ENCODE data around the gene SERPINH1. TPM values are rescaled to one million over a fixed set of nuclear protein-coding genes. Genes with fewer than 3 reads are reported as not detected.

SERPINH1 gene
- total RNA-seq, 1 donor from 2014 or later = 24.1 TPM

DNA sequence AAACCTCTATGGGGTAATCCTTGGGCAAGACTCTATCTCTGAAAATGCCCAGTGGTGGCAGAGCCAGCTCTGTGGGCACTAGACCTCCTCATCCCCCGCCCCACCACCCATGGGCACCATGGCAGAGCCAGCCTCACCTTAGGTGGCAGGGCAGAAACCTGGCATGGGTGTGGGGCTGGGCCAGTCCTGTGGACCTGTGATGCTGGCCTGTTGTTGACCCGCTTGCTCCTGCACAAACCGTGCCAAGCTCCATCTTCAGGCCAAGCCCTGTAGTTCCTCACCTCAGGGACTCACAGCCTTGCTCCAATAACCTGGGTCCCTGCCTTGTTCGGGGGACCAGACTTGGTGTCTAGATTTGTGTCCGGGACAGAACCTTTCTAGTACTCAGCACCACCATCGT, 8.9 kb upstream of the SERPINH1 start:
- Mint-ChIP-seq H3K27ac (no peak overlapping the region), H3K9me3 (no peaks in the 10 kb centered on the region)
- intact Hi-C loops (cut with micrococcal nuclease) = no loop called here

GRCh38 chr11:75553889-75554257, 8.2 kb upstream of the SERPINH1 start:
- no peak for DNase-seq (ENCODE audit: low spot score)
- Mint-ChIP-seq H3K4me1 (ENCODE audit: low read depth) (no peaks in the 10 kb centered on the region), H3K27me3 (ENCODE audit: insufficient read depth) (peaks cover 6% of the 10 kb centered on the region), H3K9me3 (no peaks in the 10 kb centered on the region), H3K27ac (no peak overlapping the region), H3K4me3 (no peak overlapping the region), H3K36me3 (ENCODE audit: low read depth) (no peaks in the 10 kb centered on the region)
- intact Hi-C loops (cut with micrococcal nuclease) = no loop called here

More for the DNA sequence above, 8.9 kb upstream of the SERPINH1 start:
- Mint-ChIP-seq H3K27me3 (ENCODE audit: insufficient read depth) (peaks cover 6% of the 10 kb centered on the region), H3K4me1 (ENCODE audit: low read depth) (no peaks in the 10 kb centered on the region), H3K4me3 (no peak overlapping the region), H3K36me3 (ENCODE audit: low read depth) (no peaks in the 10 kb centered on the region)
- DNase-seq (ENCODE audit: low spot score) = no peak

GRCh38 chr11:75554258-75555022, 7.6 kb upstream of the SERPINH1 start:
- H3K27me3 Mint-ChIP-seq (ENCODE audit: insufficient read depth) = peaks cover 6% of the 10 kb centered on the region
- no peaks in the 10 kb centered on the region for H3K36me3 Mint-ChIP-seq (ENCODE audit: low read depth)
- H3K9me3 Mint-ChIP-seq = no peaks in the 10 kb centered on the region
- intact Hi-C loops (cut with micrococcal nuclease) = no loop called here
- no peak for DNase-seq (ENCODE audit: low spot score)
- no peaks in the 10 kb centered on the region for H3K4me1 Mint-ChIP-seq (ENCODE audit: low read depth)
- no peak overlapping the region for H3K4me3 Mint-ChIP-seq
- no peak overlapping the region for H3K27ac Mint-ChIP-seq

DNA sequence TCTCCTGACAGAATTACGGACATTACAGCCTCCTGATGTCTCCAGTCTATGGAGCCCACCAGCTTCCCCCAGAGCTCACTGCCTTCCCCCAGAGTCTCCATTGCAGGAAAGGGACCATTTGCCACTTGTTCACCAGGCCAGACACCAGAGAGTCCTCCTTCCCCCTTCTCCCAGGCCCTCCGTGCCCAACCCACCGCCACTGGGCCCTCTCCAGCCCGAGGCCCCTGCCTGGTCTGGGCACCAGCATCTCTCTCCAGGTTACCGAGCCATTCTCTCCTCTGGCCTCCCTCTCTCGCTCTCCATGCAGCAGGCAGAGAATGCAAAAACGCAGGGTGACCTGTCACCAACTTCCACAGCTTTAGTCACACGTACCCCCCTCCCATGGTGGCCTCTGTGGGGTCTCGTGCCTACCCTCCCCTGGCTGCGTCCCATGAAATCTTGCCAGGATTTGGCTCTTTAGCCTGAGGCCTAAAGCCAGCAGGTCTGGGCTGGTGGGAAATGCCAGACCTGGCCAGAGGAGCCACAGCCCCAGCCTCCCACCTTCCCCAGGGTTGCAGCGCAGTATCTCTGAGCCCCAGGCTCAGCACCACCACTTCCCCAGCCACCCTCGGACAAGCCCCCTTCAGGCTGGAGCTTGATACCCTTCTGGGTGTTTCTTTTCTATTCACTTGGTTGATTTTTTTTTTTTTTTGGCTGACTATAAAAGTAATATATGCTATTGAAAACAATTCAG, 6.8 kb upstream of the SERPINH1 start:
- Mint-ChIP-seq H3K27me3 (ENCODE audit: insufficient read depth) (peaks cover 7% of the 10 kb centered on the region), H3K9me3 (no peaks in the 10 kb centered on the region), H3K36me3 (ENCODE audit: low read depth) (no peaks in the 10 kb centered on the region)

GRCh38 chr11:75556275-75556674, 5.8 kb upstream of the SERPINH1 start:
- no peak overlapping the region for H3K4me3 Mint-ChIP-seq
- H3K27ac Mint-ChIP-seq = no peak overlapping the region
- intact Hi-C loops (cut with micrococcal nuclease) = no loop called here
- H3K9me3 Mint-ChIP-seq = no peaks in the 10 kb centered on the region
- H3K36me3 Mint-ChIP-seq (ENCODE audit: low read depth) = no peaks in the 10 kb centered on the region
- no peaks in the 10 kb centered on the region for H3K4me1 Mint-ChIP-seq (ENCODE audit: low read depth)
- no peak for DNase-seq (ENCODE audit: low spot score)
- peaks cover 7% of the 10 kb centered on the region for H3K27me3 Mint-ChIP-seq (ENCODE audit: insufficient read depth)

More for the DNA sequence above, 6.8 kb upstream of the SERPINH1 start:
- DNase-seq (ENCODE audit: low spot score) = no peak
- Mint-ChIP-seq H3K27ac (no peak overlapping the region), H3K4me3 (no peak overlapping the region), H3K4me1 (ENCODE audit: low read depth) (no peaks in the 10 kb centered on the region)
- intact Hi-C loops (cut with micrococcal nuclease) = no loop called here

DNA sequence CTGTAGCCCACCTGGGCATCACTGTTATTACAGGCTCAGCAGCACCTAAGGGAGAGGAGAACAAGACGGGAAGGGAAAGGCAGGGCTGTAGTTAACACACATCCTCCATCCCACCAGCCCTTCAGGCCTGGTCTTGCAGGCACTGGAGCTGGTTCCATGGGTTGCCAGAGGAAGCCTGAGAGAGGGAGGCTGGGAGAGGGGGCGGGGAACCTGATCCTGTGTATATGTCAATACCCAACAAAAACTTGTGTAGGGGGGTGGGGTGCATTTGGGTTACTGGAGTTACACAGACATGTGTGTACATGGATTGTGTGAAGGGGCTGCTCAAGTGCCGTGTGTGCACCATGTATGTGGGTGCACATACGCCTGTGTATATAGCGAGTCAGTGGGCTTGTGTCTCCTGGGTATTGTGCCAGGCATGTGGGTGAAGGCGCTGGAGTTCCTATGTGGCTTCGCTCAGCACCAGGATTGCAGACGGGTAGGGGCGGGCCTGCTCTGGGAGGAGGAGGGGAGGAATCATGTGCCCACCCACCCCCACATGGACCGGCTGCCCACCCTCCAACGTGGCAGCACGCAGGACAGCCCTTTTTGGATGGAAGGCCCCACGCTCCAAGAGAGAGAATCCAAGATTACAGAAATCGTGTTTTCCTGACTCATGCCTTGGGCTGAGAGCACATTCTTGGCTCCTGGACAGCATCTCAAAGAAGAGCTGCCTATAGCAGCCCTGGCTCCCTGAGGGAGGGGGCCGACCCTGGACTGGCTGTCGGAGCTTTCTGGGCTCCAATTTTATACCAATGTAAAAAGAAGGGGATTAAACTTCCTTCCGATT, 4.2 kb upstream of the SERPINH1 start:
- intact Hi-C loops (cut with micrococcal nuclease) = no loop called here
- Mint-ChIP-seq H3K4me1 (ENCODE audit: low read depth) (peaks cover 6% of the 10 kb centered on the region), H3K36me3 (ENCODE audit: low read depth) (no peaks in the 10 kb centered on the region), H3K27ac (peak overlapping the region; percentile 47), H3K9me3 (no peaks in the 10 kb centered on the region), H3K27me3 (ENCODE audit: insufficient read depth) (peaks cover 9% of the 10 kb centered on the region), H3K4me3 (no peak overlapping the region)
- DNase-seq (ENCODE audit: low spot score) = no peak

GRCh38 chr11:75558939-75559843, 2.9 kb upstream of the SERPINH1 start:
- peaks cover 9% of the 10 kb centered on the region for H3K27me3 Mint-ChIP-seq (ENCODE audit: insufficient read depth)
- H3K9me3 Mint-ChIP-seq = no peaks in the 10 kb centered on the region
- H3K27ac Mint-ChIP-seq = no peak overlapping the region
- peak overlapping the region; percentile 42 for H3K4me3 Mint-ChIP-seq
- H3K36me3 Mint-ChIP-seq (ENCODE audit: low read depth) = no peaks in the 10 kb centered on the region
- intact Hi-C loops (cut with micrococcal nuclease) = no loop called here
- DNase-seq (ENCODE audit: low spot score) = no peak
- H3K4me1 Mint-ChIP-seq (ENCODE audit: low read depth) = peaks cover 15% of the 10 kb centered on the region

DNA sequence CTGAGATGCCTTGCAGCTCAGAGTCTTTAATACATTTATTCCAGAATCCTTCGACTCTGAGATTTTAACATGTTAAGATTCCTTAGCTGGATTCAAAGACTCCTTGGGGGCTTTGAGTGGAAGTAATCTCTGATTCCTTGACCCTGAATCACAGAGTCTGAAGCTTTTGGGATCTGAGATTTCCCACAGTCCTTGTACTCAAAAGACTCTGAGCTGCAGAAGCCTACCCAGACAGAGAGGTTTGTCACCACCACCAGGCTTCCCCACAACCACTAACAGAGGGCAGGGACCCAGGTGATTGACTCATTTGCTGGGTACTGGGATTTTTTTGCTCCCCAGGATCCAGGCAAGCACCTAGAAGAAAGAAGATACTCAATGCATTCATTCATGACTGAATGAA, 1.4 kb upstream of the SERPINH1 start:
- DNase-seq (ENCODE audit: low spot score) = no peak
- Mint-ChIP-seq H3K36me3 (ENCODE audit: low read depth) (no peaks in the 10 kb centered on the region), H3K9me3 (no peaks in the 10 kb centered on the region), H3K4me1 (ENCODE audit: low read depth) (peaks cover 15% of the 10 kb centered on the region), H3K27ac (no peak overlapping the region), H3K27me3 (ENCODE audit: insufficient read depth) (peaks cover 9% of the 10 kb centered on the region), H3K4me3 (peak overlapping the region; percentile 72)
- intact Hi-C loops (cut with micrococcal nuclease) = loop anchor here (5.0 to 10.0 kb wide), 2 partner anchors 114 to 822 kb away; partner anchors contain the start of genes GVQW3 and THAP12

DNA sequence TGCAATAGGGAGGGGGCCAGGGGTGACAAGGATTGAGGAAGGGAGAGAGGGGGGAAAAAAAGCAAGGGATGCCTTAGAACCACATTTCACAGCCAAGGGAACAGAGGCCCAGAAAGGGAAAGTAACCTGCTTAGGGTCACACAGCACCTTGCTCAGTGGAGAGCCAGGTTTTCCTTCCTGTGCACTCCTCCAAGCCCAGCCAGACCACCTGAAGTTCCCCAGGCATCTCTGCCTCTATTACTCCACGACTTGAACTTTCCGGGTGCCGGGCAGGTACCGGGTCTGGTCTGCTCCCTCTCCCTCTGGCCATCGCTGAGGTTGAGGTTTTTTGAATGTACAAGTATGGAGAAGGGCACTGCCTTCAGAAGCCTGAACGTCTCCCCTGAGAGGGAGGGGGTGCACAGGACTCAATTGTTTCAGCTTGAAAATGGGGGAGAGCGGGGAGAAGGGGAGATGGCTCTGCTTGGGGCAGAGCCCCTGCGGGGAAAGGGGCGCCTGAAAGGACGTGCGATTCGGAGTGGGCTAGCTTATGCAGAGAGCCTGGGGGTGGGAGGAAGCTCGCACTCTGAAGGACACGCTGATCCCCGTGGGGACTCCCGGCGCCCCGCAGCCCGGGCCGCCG, 516 bp upstream of the SERPINH1 start:
- H3K4me1 Mint-ChIP-seq (ENCODE audit: low read depth) = peaks cover 15% of the 10 kb centered on the region
- H3K27ac Mint-ChIP-seq = peak overlapping the region; percentile 90
- intact Hi-C loops (cut with micrococcal nuclease) = loop anchor here (1.0 to 10.0 kb wide), 5 partner anchors 14 to 821 kb away; partner anchors contain the start of genes GVQW3 and THAP12
- peaks cover 9% of the 10 kb centered on the region for H3K27me3 Mint-ChIP-seq (ENCODE audit: insufficient read depth)
- H3K9me3 Mint-ChIP-seq = no peaks in the 10 kb centered on the region
- no peaks in the 10 kb centered on the region for H3K36me3 Mint-ChIP-seq (ENCODE audit: low read depth)
- peak overlapping the region; percentile 92 for H3K4me3 Mint-ChIP-seq
- DNase-seq (ENCODE audit: low spot score) = no peak

GRCh38 chr11:75562836-75563484, 907 bp downstream of the SERPINH1 start:
- no peak for DNase-seq (ENCODE audit: low spot score)
- Mint-ChIP-seq H3K27ac (peak overlapping the region; percentile 90), H3K27me3 (ENCODE audit: insufficient read depth) (peaks cover 4% of the 10 kb centered on the region), H3K9me3 (no peaks in the 10 kb centered on the region), H3K4me3 (peak overlapping the region; percentile 92), H3K36me3 (ENCODE audit: low read depth) (no peaks in the 10 kb centered on the region), H3K4me1 (ENCODE audit: low read depth) (peaks cover 15% of the 10 kb centered on the region)
- intact Hi-C loops (cut with micrococcal nuclease) = loop anchor here (1.0 to 10.0 kb wide), 5 partner anchors 16 to 819 kb away; partner anchors contain the start of genes GVQW3 and THAP12

- no peaks in the 10 kb centered on the region for H3K9me3 Mint-ChIP-seq
- H3K27me3 Mint-ChIP-seq (ENCODE audit: insufficient read depth) = peaks cover 4% of the 10 kb centered on the region
- H3K4me3 Mint-ChIP-seq = peak overlapping the region; percentile 92
- DNase-seq (ENCODE audit: low spot score) = no peak
- peaks cover 3% of the 10 kb centered on the region for H3K36me3 Mint-ChIP-seq (ENCODE audit: low read depth)
- intact Hi-C loops (cut with micrococcal nuclease) = loop anchor here (5.0 to 10.0 kb wide), 2 partner anchors 111 to 819 kb away; partner anchors contain the start of genes GVQW3 and THAP12
- H3K4me1 Mint-ChIP-seq (ENCODE audit: low read depth) = peaks cover 15% of the 10 kb centered on the region
- peak overlapping the region; percentile 70 for H3K27ac Mint-ChIP-seq
Measured at GRCh38 chr11:75563501-75563977, 1.5 kb downstream of the SERPINH1 start.

Data from activated T-helper 1 cell treated with anti-CD3 and anti-CD28 coated beads, Interleukin-12 subunit alpha, Interleukin-12 subunit beta, Interleukin-2, Interleukin-4 antibody, amounts not matched to agents 30 ng/mL and 10 ng/mL and 1 ng/mL, durations not matched to agents 14 hours and 24 hours and 36 hours (primary cell).